GM23338 (cell line): ENCODE results near the gene PHC2. TPM values are rescaled to one million over a fixed set of nuclear protein-coding genes. Genes with fewer than 3 reads are reported as not detected.
A peak's percentile ranks its signal among the peaks of the same experiment; 100 is the strongest.

Experiments used
- ATAC-seq: fragments of 200-7000 bp; cut with Tn5 transposase; 3 replicates; pipeline ENCODE4 v1.9.1; 2020
- DNase-seq: peaks from one replicate; pipeline ENCODE4 v3.0.0-alpha.2; 2015; ENCODE audit warnings: low spot score
- H2AFZ ChIP-seq: fragments of 200-600 bp; sonication (generic); 2 replicates; pipeline ENCODE4 v1.8.0; 2016; ENCODE audit warnings: antibody characterized with exemption, mild to moderate bottlenecking, moderate library complexity
- H3F3A ChIP-seq: fragments of 200-600 bp; sonication (generic); replicated peaks from 2 replicates; pipeline ENCODE4 v1.8.0; 2017; ENCODE audit warnings: antibody characterized with exemption, mixed run types, low read depth
- H3K27ac ChIP-seq: fragments of 200-600 bp; sonication (generic); 2 replicates; pipeline ENCODE4 v1.6.1; 2016; ENCODE audit warnings: low read depth
- H3K27me3 ChIP-seq: fragments of 200-600 bp; sonication (generic); 2 replicates; pipeline ENCODE4 v1.8.0; 2016; ENCODE audit warnings: mild to moderate bottlenecking, mixed run types, moderate library complexity; ENCODE audit not compliant: insufficient read depth
- H3K36me3 ChIP-seq: fragments of 200-600 bp; sonication (generic); 2 replicates; pipeline ENCODE4 v1.8.0; 2016; ENCODE audit warnings: mild to moderate bottlenecking; ENCODE audit not compliant: insufficient read depth
- H3K4me1 ChIP-seq: fragments of 200-600 bp; sonication (generic); 2 replicates; pipeline ENCODE4 v1.8.0; 2016; ENCODE audit warnings: mild to moderate bottlenecking, moderate library complexity; ENCODE audit not compliant: insufficient read depth
- H3K4me2 ChIP-seq: fragments of 200-600 bp; sonication (generic); 2 replicates; pipeline ENCODE4 v1.7.1; 2017; ENCODE audit warnings: mixed run types
- H3K4me3 ChIP-seq: fragments of 200-600 bp; sonication (generic); 2 replicates; pipeline ENCODE4 v1.6.1; 2016; ENCODE audit warnings: mixed run types
- H3K79me2 ChIP-seq: fragments of 200-600 bp; sonication (generic); replicated peaks from 2 replicates; pipeline ENCODE4 v1.8.0; 2017; ENCODE audit warnings: mild to moderate bottlenecking; ENCODE audit not compliant: insufficient read depth
- H3K9me2 ChIP-seq: fragments of 200-600 bp; sonication (generic); 2 replicates; pipeline ENCODE4 v1.8.0; 2017; ENCODE audit not compliant: insufficient read depth
- H4K20me1 ChIP-seq: fragments of 200-600 bp; sonication (generic); replicated peaks from 2 replicates; pipeline ENCODE4 v1.8.0; 2017; ENCODE audit warnings: mild to moderate bottlenecking; ENCODE audit not compliant: insufficient read depth
- H3K27ac Mint-ChIP-seq: 2 replicates; pipeline ENCODE4 v1.8.0; 2020; ENCODE audit warnings: inconsistent platforms, mild to moderate bottlenecking, moderate library complexity, mixed read lengths
- H3K27me3 Mint-ChIP-seq: 3 replicates; pipeline ENCODE4 v1.8.0; 2022; ENCODE audit warnings: low read depth, mild to moderate bottlenecking, moderate library complexity, mixed read lengths, inconsistent platforms; ENCODE audit not compliant: insufficient read depth, poor library complexity
- H3K36me3 Mint-ChIP-seq: 3 replicates; pipeline ENCODE4 v1.8.0; 2021; ENCODE audit warnings: low read depth, mild to moderate bottlenecking, inconsistent platforms, moderate library complexity, mixed read lengths
- H3K4me1 Mint-ChIP-seq: 3 replicates; pipeline ENCODE4 v1.8.0; 2020; ENCODE audit warnings: mild to moderate bottlenecking, inconsistent platforms, mixed read lengths
- H3K4me3 Mint-ChIP-seq: 3 replicates; pipeline ENCODE4 v1.8.0; 2021; ENCODE audit warnings: moderate library complexity, mild to moderate bottlenecking, inconsistent platforms, mixed read lengths
- H3K9me3 Mint-ChIP-seq: 3 replicates; pipeline ENCODE4 v1.8.0; 2020; ENCODE audit warnings: moderate library complexity, mild to moderate bottlenecking, inconsistent platforms, mixed read lengths
- CREB1 ChIP-seq: fragments of 250-450 bp; sonication (Bioruptor Pico); IDR thresholded peaks from 2 replicates; pipeline ENCODE4 v1.5.0; 2020; ENCODE audit warnings: low read depth, mild to moderate bottlenecking, moderate library complexity
- EZH2 ChIP-seq: fragments of 200-600 bp; sonication (generic); IDR thresholded peaks from one replicate; pipeline ENCODE4 v1.8.0; 2017; ENCODE audit warnings: antibody characterized with exemption, mild to moderate bottlenecking, low read depth; ENCODE audit not compliant: unreplicated experiment
- EZH2phosphoT487 ChIP-seq: fragments of 200-600 bp; sonication (generic); IDR thresholded peaks from one replicate; pipeline ENCODE4 v1.8.1; 2018; ENCODE audit warnings: antibody characterized with exemption; ENCODE audit not compliant: unreplicated experiment
- JUNB ChIP-seq: IDR thresholded peaks from one replicate; pipeline ENCODE4 v1.6.1; 2016; ENCODE audit warnings: antibody characterized with exemption; ENCODE audit not compliant: unreplicated experiment
- NANOG ChIP-seq: IDR thresholded peaks from 2 replicates; pipeline ENCODE4 v1.6.1; 2016; ENCODE audit warnings: antibody characterized with exemption, borderline replicate concordance
- POLR2AphosphoS5 ChIP-seq: IDR thresholded peaks from 2 replicates; pipeline ENCODE4 v1.6.1; 2016; ENCODE audit warnings: antibody characterized with exemption, low read depth
- STAT1 ChIP-seq: IDR thresholded peaks from one replicate; pipeline ENCODE4 v1.6.1; 2016; ENCODE audit warnings: antibody characterized with exemption; ENCODE audit not compliant: unreplicated experiment
- ZNF114 ChIP-seq: fragments of 250-450 bp; sonication (Bioruptor Pico); IDR thresholded peaks from 2 replicates; pipeline ENCODE4 v1.5.0; 2020; ENCODE audit warnings: mild to moderate bottlenecking, moderate library complexity
- ZNF331 ChIP-seq: fragments of 250-450 bp; sonication (Bioruptor Pico); IDR thresholded peaks from 2 replicates; pipeline ENCODE4 v1.5.0; 2020; ENCODE audit warnings: low read depth, mild to moderate bottlenecking, moderate library complexity
- polyA plus RNA-seq: library from polyadenylated mRNA; unstranded; fragments of >200 nt; fragmentation: Nextera tagmentation; extraction: Ambion mirVana; gene quantifications from 2 replicates; pipeline ENCODE4 v1.2.1, GENCODE V29; 2016
- total RNA-seq: library from RNA; depleted of rRNA; stranded (reverse); fragments of >200 nt; shearing (Covaris generic); gene quantifications from 2 replicates; pipeline ENCODE4 v1.2.3, GENCODE V29; 2014
- TF ChIP-seq, protein P1 (sequence below): IDR thresholded peaks from one replicate; pipeline ENCODE4 v1.6.1; 2018; ENCODE audit warnings: antibody characterized with exemption; ENCODE audit not compliant: unreplicated experiment
- TF ChIP-seq, protein P2 (sequence below): IDR thresholded peaks from 2 replicates; pipeline ENCODE4 v1.6.1; 2016; ENCODE audit warnings: antibody characterized with exemption
- TF ChIP-seq, protein P3 (sequence below): fragments of 250-450 bp; sonication (Bioruptor Pico); IDR thresholded peaks from 2 replicates; pipeline ENCODE4 v1.5.0; 2020; ENCODE audit warnings: mild to moderate bottlenecking, moderate library complexity
- TF ChIP-seq, protein P4 (sequence below), 2 experiments: fragments of 200-600 bp in 1 of 2; sonication (generic) in 1 of 2; conservative IDR thresholded peaks; 2 replicates each; pipeline versions ENCODE4 v1.5.1 to v1.6.1; 2016 to 2017; ENCODE audit warnings: antibody characterized with exemption in 2 of 2, low read depth in 2 of 2, mild to moderate bottlenecking in 2 of 2, moderate library complexity in 1 of 2

The PHC2 gene
- total and polyA plus RNA-seq, 2 experiments from 2014 or later, result 1.7 to 7.3 TPM

DNA sequence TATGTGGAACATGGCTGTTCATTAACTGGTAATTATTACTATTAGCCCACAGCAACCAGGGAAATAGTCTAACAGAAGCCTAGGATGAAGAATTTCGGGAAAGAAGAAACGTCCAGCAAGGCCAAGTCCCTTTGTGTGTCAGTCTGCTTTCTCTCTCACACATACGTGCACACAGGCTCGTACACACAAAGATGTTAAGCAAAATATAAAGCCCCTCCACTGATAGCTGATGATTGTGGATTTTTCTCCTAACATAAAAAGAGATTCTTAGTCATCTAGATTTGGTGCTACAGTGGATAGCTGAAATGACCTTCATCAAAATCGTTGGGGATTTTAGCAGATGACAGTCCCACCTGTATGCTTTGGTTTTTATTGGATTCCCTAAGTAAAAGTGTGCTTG is 67.9 kb downstream of the PHC2 start:
- TF ChIP-seq STAT1 (no peak), NANOG (no peak), EZH2phosphoT487 (no peak), ZNF114 (CRISPR knock-in tag) (no peak), POLR2AphosphoS5 (no peak), ZNF331 (CRISPR knock-in tag) (no peak), JUNB (no peak), EZH2 (no peak), CREB1 (CRISPR knock-in tag) (no peak)
- TF ChIP-seq, protein P1, sequence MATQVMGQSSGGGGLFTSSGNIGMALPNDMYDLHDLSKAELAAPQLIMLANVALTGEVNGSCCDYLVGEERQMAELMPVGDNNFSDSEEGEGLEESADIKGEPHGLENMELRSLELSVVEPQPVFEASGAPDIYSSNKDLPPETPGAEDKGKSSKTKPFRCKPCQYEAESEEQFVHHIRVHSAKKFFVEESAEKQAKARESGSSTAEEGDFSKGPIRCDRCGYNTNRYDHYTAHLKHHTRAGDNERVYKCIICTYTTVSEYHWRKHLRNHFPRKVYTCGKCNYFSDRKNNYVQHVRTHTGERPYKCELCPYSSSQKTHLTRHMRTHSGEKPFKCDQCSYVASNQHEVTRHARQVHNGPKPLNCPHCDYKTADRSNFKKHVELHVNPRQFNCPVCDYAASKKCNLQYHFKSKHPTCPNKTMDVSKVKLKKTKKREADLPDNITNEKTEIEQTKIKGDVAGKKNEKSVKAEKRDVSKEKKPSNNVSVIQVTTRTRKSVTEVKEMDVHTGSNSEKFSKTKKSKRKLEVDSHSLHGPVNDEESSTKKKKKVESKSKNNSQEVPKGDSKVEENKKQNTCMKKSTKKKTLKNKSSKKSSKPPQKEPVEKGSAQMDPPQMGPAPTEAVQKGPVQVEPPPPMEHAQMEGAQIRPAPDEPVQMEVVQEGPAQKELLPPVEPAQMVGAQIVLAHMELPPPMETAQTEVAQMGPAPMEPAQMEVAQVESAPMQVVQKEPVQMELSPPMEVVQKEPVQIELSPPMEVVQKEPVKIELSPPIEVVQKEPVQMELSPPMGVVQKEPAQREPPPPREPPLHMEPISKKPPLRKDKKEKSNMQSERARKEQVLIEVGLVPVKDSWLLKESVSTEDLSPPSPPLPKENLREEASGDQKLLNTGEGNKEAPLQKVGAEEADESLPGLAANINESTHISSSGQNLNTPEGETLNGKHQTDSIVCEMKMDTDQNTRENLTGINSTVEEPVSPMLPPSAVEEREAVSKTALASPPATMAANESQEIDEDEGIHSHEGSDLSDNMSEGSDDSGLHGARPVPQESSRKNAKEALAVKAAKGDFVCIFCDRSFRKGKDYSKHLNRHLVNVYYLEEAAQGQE, result no peak
- TF ChIP-seq, protein P2, sequence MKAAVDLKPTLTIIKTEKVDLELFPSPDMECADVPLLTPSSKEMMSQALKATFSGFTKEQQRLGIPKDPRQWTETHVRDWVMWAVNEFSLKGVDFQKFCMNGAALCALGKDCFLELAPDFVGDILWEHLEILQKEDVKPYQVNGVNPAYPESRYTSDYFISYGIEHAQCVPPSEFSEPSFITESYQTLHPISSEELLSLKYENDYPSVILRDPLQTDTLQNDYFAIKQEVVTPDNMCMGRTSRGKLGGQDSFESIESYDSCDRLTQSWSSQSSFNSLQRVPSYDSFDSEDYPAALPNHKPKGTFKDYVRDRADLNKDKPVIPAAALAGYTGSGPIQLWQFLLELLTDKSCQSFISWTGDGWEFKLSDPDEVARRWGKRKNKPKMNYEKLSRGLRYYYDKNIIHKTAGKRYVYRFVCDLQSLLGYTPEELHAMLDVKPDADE, result no peak
- TF ChIP-seq, protein P3, sequence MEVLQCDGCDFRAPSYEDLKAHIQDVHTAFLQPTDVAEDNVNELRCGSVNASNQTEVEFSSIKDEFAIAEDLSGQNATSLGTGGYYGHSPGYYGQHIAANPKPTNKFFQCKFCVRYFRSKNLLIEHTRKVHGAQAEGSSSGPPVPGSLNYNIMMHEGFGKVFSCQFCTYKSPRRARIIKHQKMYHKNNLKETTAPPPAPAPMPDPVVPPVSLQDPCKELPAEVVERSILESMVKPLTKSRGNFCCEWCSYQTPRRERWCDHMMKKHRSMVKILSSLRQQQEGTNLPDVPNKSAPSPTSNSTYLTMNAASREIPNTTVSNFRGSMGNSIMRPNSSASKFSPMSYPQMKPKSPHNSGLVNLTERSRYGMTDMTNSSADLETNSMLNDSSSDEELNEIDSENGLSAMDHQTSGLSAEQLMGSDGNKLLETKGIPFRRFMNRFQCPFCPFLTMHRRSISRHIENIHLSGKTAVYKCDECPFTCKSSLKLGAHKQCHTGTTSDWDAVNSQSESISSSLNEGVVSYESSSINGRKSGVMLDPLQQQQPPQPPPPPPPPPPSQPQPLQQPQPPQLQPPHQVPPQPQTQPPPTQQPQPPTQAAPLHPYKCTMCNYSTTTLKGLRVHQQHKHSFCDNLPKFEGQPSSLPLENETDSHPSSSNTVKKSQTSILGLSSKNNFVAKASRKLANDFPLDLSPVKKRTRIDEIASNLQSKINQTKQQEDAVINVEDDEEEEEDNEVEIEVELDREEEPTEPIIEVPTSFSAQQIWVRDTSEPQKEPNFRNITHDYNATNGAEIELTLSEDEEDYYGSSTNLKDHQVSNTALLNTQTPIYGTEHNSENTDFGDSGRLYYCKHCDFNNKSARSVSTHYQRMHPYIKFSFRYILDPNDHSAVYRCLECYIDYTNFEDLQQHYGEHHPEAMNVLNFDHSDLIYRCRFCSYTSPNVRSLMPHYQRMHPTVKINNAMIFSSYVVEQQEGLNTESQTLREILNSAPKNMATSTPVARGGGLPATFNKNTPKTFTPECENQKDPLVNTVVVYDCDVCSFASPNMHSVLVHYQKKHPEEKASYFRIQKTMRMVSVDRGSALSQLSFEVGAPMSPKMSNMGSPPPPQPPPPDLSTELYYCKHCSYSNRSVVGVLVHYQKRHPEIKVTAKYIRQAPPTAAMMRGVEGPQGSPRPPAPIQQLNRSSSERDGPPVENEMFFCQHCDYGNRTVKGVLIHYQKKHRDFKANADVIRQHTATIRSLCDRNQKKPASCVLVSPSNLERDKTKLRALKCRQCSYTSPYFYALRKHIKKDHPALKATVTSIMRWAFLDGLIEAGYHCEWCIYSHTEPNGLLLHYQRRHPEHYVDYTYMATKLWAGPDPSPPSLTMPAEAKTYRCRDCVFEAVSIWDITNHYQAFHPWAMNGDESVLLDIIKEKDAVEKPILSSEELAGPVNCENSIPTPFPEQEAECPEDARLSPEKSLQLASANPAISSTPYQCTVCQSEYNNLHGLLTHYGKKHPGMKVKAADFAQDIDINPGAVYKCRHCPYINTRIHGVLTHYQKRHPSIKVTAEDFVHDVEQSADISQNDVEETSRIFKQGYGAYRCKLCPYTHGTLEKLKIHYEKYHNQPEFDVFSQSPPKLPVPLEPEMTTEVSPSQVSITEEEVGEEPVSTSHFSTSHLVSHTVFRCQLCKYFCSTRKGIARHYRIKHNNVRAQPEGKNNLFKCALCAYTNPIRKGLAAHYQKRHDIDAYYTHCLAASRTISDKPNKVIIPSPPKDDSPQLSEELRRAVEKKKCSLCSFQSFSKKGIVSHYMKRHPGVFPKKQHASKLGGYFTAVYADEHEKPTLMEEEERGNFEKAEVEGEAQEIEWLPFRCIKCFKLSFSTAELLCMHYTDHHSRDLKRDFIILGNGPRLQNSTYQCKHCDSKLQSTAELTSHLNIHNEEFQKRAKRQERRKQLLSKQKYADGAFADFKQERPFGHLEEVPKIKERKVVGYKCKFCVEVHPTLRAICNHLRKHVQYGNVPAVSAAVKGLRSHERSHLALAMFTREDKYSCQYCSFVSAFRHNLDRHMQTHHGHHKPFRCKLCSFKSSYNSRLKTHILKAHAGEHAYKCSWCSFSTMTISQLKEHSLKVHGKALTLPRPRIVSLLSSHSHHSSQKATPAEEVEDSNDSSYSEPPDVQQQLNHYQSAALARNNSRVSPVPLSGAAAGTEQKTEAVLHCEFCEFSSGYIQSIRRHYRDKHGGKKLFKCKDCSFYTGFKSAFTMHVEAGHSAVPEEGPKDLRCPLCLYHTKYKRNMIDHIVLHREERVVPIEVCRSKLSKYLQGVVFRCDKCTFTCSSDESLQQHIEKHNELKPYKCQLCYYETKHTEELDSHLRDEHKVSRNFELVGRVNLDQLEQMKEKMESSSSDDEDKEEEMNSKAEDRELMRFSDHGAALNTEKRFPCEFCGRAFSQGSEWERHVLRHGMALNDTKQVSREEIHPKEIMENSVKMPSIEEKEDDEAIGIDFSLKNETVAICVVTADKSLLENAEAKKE, result no peak
- TF ChIP-seq, protein P4, sequence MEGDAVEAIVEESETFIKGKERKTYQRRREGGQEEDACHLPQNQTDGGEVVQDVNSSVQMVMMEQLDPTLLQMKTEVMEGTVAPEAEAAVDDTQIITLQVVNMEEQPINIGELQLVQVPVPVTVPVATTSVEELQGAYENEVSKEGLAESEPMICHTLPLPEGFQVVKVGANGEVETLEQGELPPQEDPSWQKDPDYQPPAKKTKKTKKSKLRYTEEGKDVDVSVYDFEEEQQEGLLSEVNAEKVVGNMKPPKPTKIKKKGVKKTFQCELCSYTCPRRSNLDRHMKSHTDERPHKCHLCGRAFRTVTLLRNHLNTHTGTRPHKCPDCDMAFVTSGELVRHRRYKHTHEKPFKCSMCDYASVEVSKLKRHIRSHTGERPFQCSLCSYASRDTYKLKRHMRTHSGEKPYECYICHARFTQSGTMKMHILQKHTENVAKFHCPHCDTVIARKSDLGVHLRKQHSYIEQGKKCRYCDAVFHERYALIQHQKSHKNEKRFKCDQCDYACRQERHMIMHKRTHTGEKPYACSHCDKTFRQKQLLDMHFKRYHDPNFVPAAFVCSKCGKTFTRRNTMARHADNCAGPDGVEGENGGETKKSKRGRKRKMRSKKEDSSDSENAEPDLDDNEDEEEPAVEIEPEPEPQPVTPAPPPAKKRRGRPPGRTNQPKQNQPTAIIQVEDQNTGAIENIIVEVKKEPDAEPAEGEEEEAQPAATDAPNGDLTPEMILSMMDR (conservative IDR thresholded peaks at IDR 0.05; ENCODE audit: low read depth in 2 of 2), result no peak
- H3K9me3 Mint-ChIP-seq, result no peaks in the 10 kb centered on the region
- no peak for ATAC-seq
- Histone ChIP-seq H3F3A (no peaks in the 10 kb centered on the region), H3K79me2 (no peaks in the 10 kb centered on the region), H3K9me2 (no peaks in the 10 kb centered on the region), H3K4me2 (peak overlapping the region; percentile 77), H3K27ac (no peak overlapping the region), H3K4me3 (peak overlapping the region; percentile 30; the same call in 1 of the 2 replicates), H3K4me1 (peaks cover 45% of the 10 kb centered on the region), H4K20me1 (peaks cover 5% of the 10 kb centered on the region; the same call in 1 of the 2 replicates), H2AFZ (peak overlapping the region; percentile 85), H3K36me3 (no peaks in the 10 kb centered on the region), H3K27me3 (peaks cover 27% of the 10 kb centered on the region)
- peaks cover 33% of the 10 kb centered on the region for H3K27me3 Mint-ChIP-seq
- peaks cover 52% of the 10 kb centered on the region for H3K4me1 Mint-ChIP-seq
- H3K27ac Mint-ChIP-seq, result no peak overlapping the region
- H3K36me3 Mint-ChIP-seq, result no peaks in the 10 kb centered on the region
- no peak for DNase-seq
- H3K4me3 Mint-ChIP-seq, result peak overlapping the region; percentile 56; the same call in 1 of the 3 replicates
